Stimulated activated CD4-positive, alpha-beta T cell treated with anti-CD3 and anti-CD28 coated beads, Interleukin-4, amount 100 ng/mL, for 48 hours (primary cell): ENCODE measurements around the gene FAM169A.
A peak's percentile ranks its signal among the peaks of the same experiment; 100 is the strongest.
"Not testable (repeated sequence)": the region's sequence is repeated elsewhere in the genome, so short reads cannot be mapped to it uniquely, and the experiment has no call there.

Source experiments
- DNase-seq, 2 donors: peaks; one replicate each; pipeline ENCODE4 v3.0.0-alpha.2; 2020; ENCODE audit warnings: low read depth in 2 of 2

FAM169A gene

GRCh38 chr5:74869414-74869813 is 3.2 kb upstream of the FAM169A start:
- DNase-seq: not testable (repeated sequence)

GRCh38 chr5:74866596-74867162 is 492 bp upstream of the FAM169A start:
- DNase-seq: peak in 1 of 2 donors; percentile 21

- no peak for DNase-seq
Measured at GRCh38 chr5:74865256-74865803, 857 bp downstream of the FAM169A start.

GRCh38 chr5:74864823-74865222 is 1.4 kb downstream of the FAM169A start:
- DNase-seq: no peak

- DNase-seq: no peak
Measured at GRCh38 chr5:74863726-74864125, 2.5 kb downstream of the FAM169A start.

GRCh38 chr5:74862221-74862620 is 4.0 kb downstream of the FAM169A start:
- no peak for DNase-seq

- not testable (repeated sequence) for DNase-seq
Measured at GRCh38 chr5:74856975-74857374, 9.2 kb downstream of the FAM169A start.

GRCh38 chr5:74853256-74853655 is 12.9 kb downstream of the FAM169A start:
- no peak for DNase-seq

- DNase-seq: no peak
Measured at GRCh38 chr5:74851684-74852353, 14.4 kb downstream of the FAM169A start.

- DNase-seq: no peak
Measured at GRCh38 chr5:74850789-74851425, 15.3 kb downstream of the FAM169A start.

- DNase-seq: no peak
Measured at GRCh38 chr5:74850030-74850429, 16.2 kb downstream of the FAM169A start.

GRCh38 chr5:74848553-74849025 is 17.6 kb downstream of the FAM169A start:
- no peak for DNase-seq

- DNase-seq: no peak
Measured at GRCh38 chr5:74839229-74839628, 27.0 kb downstream of the FAM169A start.

- DNase-seq: no peak
Measured at GRCh38 chr5:74838262-74838661, 27.9 kb downstream of the FAM169A start.

GRCh38 chr5:74837115-74837514 is 29.1 kb downstream of the FAM169A start:
- no peak for DNase-seq

- no peak for DNase-seq
Measured at GRCh38 chr5:74833537-74834266, 32.5 kb downstream of the FAM169A start.

- no peak for DNase-seq
Measured at GRCh38 chr5:74829413-74829812, 36.8 kb downstream of the FAM169A start.

- no peak for DNase-seq
Measured at GRCh38 chr5:74822288-74822687, 43.9 kb downstream of the FAM169A start.

- DNase-seq: no peak
Measured at GRCh38 chr5:74816875-74817274, 49.3 kb downstream of the FAM169A start.

GRCh38 chr5:74810915-74811314 is 55.3 kb downstream of the FAM169A start:
- DNase-seq: no peak

GRCh38 chr5:74801941-74802340 is 64.2 kb downstream of the FAM169A start:
- DNase-seq: no peak

- DNase-seq: no peak
Measured at GRCh38 chr5:74801197-74801596, 65.0 kb downstream of the FAM169A start.
